ENCODE measurements around the gene DLX6.

The DLX6 gene

DNA sequence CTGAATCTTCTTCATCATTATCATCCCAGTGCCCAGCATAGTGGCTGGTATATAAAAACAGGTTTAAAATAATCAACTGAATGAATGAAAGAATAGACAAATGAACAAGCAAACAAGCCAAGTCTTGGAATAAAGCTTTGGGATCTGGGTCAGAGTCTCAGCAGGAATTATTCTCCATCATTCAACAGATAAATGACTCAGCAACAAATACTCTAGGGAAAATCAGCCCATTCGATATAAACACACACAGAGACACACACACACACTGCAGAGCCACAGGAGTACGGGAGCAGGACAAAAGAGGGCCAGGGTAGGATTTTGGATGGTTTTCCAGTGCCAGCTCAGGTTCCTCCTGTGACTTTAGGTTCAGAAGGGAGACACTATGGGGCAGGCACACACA, 29.2 kb upstream of the DLX6 start:
- DNase-seq (ENCODE audit: low read depth): no peak
- TF ChIP-seq, protein P1, sequence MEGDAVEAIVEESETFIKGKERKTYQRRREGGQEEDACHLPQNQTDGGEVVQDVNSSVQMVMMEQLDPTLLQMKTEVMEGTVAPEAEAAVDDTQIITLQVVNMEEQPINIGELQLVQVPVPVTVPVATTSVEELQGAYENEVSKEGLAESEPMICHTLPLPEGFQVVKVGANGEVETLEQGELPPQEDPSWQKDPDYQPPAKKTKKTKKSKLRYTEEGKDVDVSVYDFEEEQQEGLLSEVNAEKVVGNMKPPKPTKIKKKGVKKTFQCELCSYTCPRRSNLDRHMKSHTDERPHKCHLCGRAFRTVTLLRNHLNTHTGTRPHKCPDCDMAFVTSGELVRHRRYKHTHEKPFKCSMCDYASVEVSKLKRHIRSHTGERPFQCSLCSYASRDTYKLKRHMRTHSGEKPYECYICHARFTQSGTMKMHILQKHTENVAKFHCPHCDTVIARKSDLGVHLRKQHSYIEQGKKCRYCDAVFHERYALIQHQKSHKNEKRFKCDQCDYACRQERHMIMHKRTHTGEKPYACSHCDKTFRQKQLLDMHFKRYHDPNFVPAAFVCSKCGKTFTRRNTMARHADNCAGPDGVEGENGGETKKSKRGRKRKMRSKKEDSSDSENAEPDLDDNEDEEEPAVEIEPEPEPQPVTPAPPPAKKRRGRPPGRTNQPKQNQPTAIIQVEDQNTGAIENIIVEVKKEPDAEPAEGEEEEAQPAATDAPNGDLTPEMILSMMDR (IDR thresholded peaks at IDR 0.05; ENCODE audit: low read length, missing control alignments): no peak
- no peak overlapping the region for H3K4me3 ChIP-seq (replicated peaks; ENCODE audit: low read depth, low read length)

DNA sequence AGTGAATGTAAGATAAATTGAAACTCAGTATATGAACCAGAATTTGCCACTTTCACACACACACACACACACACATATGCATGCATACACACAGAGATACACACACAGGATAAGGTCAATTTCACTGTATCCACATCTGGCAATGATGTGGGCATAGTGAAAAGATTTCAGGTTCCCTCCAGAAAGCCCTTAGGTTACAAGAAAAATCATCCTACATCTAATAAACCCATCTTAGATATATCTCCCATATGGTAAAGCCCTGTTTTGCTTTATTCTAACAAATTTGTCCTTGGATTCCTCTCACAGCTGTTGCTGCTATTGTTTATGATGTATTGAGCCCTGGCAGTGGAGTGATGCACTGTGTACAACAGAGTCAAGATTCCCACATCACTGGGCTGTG, 27.9 kb upstream of the DLX6 start:
- TF ChIP-seq, protein P1 (IDR thresholded peaks at IDR 0.05; ENCODE audit: low read length, missing control alignments): no peak

DNA sequence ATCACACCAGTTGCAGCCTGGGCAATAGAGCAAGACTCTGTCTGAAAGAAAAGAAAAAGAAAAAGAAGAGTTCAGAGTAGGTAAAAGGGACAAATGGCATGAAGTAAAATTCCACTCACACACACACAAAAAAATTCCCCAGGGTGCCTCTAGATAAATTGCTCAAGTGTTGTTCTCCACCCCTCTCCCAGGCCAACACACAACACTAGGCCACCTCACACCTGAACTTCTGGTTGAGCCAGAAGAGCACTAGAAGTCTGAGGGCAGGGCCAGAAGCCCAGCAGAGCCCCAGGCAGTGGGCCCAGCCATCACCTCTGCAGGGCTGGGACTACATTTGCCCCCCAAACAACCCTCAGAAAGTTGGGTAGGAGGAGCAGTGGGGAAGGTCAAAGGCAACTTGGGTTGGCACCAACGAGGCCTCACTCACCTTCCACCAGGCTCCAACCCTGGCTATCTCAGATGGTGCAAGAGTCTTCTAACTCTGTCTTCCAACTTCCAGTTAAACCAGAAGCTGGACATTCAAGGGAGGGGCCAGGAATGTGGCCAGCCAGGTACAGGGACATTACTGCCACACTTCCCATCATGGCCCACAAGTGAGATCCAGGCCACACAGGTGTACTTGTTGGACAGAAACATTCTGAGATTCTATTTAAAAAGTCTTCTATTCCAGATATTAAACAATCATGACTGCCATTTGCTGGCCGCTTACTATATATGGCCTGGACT, 25.6 kb upstream of the DLX6 start:
- TF ChIP-seq, protein P1 (IDR thresholded peaks at IDR 0.05; ENCODE audit: low read length, missing control alignments): no peak
- no peak for DNase-seq (ENCODE audit: low read depth)
- no peak overlapping the region for H3K4me3 ChIP-seq (replicated peaks; ENCODE audit: low read depth, low read length)

More for the DNA sequence above, 27.9 kb upstream of the DLX6 start:
- DNase-seq (ENCODE audit: low read depth): no peak
- no peak overlapping the region for H3K4me3 ChIP-seq (replicated peaks; ENCODE audit: low read depth, low read length)

DNA sequence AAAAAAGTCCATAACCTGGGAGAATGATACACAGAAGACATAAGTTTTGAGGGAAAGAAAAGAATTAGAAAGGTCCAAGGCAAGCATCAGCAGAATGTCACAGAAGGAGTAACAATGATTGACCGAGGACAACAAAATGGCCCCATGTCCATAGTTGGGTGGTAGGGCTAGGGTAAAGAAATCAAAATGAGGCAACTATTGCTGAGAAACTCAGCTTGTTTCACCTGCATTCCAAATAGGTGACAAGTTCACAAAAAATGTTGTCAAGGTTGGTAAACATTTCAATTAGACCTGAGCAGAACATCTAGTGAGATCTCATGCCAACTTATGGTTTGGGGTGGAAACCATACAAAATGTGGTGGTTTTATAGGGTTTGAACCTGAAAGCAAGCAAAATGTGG, 22.8 kb upstream of the DLX6 start:
- TF ChIP-seq, protein P1 (IDR thresholded peaks at IDR 0.05; ENCODE audit: low read length, missing control alignments): no peak
- H3K4me3 ChIP-seq (replicated peaks; ENCODE audit: low read depth, low read length): no peak overlapping the region
- DNase-seq (ENCODE audit: low read depth): no peak

DNA sequence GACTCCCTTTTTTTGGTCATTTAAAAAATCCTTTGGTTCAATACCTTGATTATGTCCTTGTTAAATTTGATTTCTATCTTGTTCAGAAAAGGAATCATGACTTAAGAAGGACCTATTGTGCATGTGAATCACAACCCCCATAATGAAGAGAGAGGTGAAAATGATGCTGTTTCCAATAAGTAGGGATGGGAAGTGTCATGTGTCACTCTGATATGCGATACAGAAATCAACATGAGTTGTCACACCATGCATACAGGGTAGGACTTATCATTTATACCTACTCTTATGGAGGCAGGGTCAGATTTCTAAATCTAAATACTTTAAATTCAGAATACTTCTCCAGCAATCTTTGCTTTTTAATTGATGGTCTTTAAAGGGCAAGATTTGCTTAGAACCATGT, 19.4 kb upstream of the DLX6 start:
- DNase-seq (ENCODE audit: low read depth): no peak
- TF ChIP-seq, protein P1 (IDR thresholded peaks at IDR 0.05; ENCODE audit: low read length, missing control alignments): no peak

DNA sequence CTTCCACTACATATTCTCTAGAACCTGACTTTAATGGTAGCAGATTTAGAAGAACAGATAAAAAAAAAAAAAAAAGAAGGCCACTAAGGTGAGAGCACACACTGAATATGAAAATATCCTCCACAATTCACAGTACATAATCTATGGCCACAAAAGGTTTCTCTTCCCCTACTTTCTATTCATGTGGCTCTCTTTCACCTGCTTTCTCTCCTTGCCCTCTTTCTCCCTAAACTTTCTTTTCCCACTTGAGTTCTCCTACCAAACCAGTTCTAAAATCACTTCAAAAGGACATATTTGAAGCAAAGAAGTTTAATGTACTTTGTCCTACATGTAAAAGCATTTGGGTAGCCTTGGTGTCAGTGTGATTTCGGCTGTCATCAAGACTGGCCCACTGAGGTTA, 18.5 kb upstream of the DLX6 start:
- no peak overlapping the region for H3K4me3 ChIP-seq (replicated peaks; ENCODE audit: low read depth, low read length)
- TF ChIP-seq, protein P1 (IDR thresholded peaks at IDR 0.05; ENCODE audit: low read length, missing control alignments): no peak
- no peak for DNase-seq (ENCODE audit: low read depth)

More for the DNA sequence above, 19.4 kb upstream of the DLX6 start:
- H3K4me3 ChIP-seq (replicated peaks; ENCODE audit: low read depth, low read length): no peak overlapping the region

DNA sequence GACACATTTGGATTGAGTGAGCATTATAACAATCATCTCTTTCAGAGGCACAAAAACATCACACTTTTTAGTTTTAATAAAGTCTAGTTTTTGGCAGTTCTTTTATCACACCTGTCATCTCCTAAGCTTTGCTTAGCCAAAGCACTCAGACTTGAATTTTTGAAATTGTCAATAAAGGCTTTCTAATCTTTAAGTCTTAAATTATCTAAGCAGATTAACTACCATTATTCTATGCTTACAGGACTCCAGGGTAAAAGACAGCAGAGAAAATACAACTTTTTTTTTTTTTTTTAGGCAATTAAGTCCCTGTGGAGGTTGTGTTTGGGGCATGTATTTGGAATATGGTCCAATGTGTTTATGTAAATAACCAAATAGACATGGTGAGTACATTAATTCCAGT, 17.6 kb upstream of the DLX6 start:
- no peak overlapping the region for H3K4me3 ChIP-seq (replicated peaks; ENCODE audit: low read depth, low read length)
- TF ChIP-seq, protein P1 (IDR thresholded peaks at IDR 0.05; ENCODE audit: low read length, missing control alignments): no peak
- DNase-seq (ENCODE audit: low read depth): no peak
